GM21360 (cell line): ENCODE results near the gene ARID4A.
"Not testable (repeated sequence)": the region's sequence is repeated elsewhere in the genome, so short reads cannot be mapped to it uniquely, and the experiment has no call there.

Experiments
- ATAC-seq: cut with Tn5 transposase; IDR thresholded peaks from one replicate; pipeline ENCODE4 v1.9.1; 2021; ENCODE audit warnings: mild to moderate bottlenecking, moderate library complexity; ENCODE audit not compliant: unreplicated experiment

Gene ARID4A

DNA sequence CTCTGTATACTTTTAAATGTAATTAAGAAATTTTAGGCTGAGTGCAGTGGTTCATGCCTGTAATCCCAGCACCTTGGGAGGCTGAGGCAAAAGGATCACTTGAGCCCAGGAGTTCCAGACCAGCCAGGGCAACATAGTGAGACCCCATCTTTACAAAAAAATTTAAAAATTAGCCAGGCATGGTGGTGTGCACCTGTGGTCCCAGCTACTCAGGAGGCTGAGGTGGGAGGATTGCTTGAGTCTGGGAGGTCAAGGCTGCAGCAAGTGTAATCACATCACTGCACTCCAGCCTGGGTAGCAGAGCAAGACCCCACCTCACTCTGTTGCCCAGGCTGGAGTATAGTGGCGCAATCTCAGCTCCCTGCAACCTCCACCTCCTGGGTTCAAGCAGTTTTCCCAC lies 63.9 kb downstream of the ARID4A start:
- ATAC-seq = not testable (repeated sequence)

GRCh38 chr14:58362798-58363412 lies 64.5 kb downstream of the ARID4A start:
- no peak for ATAC-seq

DNA sequence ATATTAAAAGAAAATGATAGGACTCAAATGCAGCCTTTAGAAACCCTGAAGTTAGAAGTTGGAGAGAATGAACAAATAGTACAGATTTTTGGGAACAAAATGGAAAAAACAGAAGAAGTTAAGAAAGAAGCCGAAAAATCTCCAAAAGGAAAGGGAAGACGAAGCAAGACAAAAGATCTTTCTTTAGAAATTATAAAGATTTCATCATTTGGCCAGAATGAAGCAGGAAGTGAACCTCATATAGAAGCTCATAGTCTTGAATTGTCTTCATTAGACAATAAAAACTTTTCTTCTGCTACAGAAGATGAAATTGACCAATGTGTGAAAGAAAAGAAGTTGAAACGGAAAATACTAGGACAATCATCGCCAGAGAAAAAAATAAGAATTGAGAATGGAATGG lies 66.0 kb downstream of the ARID4A start:
- ATAC-seq = no peak

DNA sequence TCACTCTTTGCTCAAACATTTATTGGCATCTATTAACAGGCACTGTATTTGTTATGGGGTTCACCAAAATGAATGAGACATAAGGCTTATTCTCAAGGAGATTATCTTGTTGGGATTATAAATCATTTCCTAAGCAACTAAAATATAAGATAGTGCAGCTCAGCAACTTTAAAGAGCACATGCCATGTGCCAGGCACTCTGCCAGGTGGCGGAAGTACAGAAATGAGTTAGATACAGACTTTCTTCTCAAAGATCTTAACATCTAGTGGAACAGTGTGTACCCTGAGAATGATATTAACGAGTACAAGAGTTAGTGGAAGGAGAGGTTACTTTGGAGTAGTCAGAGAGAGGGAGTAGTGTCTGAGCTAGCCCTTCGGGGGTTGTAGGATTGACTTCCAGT lies 68.9 kb downstream of the ARID4A start:
- ATAC-seq = no peak

DNA sequence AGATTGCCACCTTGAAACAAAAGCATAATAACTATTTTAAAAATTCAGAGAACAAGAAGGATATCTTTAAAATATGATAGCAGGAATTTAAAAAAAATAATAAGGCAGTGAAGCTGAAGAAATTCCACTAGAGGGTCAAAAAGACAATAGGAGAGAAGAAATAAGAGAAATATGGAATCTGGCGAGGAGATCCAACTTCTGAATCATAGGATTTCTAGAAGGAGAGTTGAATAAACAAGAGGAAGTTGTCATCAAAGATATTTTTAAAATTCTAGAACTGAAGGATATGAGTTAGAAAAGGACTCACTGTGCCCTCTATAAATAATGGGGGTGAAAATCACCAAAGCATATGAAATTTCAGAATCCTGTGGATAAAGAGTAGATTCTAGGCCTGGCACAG lies 70.6 kb downstream of the ARID4A start:
- ATAC-seq = no peak

DNA sequence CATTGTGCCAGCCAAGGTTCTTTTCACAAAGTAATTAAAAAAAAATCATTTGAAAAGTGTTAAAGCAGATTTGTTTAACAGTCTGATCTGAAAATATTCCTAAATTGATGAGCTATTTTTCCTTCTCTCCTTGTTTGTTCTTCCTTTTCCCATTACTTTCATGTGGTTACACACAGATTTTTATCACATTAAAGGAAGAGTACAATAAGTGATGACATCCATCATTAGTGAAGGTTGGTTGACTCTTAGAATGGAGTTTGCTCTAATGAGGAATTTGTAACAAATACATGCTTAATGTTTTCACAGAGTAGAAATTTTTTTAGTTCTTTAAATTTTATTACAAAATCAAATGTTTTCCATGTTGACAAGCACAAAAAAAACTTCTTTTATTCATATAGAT lies 78.4 kb downstream of the ARID4A start:
- ATAC-seq = no peak

- ATAC-seq = no peak
Observed at GRCh38 chr14:58390830-58391229, 92.5 kb downstream of the ARID4A start.

- ATAC-seq = no peak
Observed at GRCh38 chr14:58395562-58395811, 97.1 kb downstream of the ARID4A start.

DNA sequence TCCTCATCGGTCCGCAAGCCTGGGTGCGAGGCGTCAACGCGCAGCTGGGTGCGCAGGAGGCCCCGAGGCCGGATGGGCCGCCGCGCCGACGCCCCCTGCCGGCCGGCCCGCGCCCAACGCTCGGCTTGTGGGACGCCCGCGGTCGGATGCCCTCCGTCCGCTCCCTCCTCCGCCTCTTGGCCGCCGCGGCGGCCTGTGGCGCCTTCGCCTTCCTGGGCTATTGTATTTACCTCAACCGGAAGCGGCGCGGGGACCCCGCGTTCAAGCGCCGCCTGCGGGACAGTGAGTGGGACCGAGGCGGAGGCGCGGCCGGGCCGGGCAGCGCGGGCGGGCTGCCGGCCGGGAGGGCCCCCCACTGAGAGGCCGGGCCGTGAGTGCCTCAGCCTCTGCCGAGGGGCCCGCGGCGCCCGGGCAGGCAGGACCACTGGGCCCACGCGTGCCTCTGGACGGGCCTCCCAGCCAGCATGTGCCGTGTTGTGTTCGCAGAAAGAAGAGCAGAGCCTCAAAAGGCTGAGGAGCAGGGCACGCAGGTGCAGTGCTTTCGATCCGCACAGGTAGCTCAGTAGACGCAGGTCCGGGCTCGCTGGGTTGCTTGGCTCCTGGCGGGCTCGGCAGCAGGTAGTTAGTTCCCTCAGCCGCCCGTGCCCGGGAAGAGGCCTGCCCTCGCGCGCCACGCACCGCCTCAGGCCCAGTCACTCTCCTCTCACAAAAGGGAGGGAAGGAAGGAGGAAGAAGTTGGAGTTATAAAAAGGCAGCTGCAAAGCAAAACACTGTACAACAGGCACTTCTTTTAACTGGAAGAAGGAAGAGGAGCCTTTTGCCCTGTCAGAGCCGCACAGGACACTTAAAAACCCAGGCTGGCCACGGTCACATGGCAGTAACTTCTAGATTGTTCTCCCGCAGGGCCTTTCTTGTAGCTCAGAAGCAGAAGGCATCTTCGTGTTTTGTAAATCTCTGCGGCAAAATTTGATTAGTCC lies 97.7 kb downstream of the ARID4A start, which contains the start of gene TOMM20L:
Gene TOMM20L (plus strand): TSS at position 119 of the 977 bp plus-strand sequence. CDS start 28 bp downstream, at position 147.
- peak; percentile 88 for ATAC-seq

DNA sequence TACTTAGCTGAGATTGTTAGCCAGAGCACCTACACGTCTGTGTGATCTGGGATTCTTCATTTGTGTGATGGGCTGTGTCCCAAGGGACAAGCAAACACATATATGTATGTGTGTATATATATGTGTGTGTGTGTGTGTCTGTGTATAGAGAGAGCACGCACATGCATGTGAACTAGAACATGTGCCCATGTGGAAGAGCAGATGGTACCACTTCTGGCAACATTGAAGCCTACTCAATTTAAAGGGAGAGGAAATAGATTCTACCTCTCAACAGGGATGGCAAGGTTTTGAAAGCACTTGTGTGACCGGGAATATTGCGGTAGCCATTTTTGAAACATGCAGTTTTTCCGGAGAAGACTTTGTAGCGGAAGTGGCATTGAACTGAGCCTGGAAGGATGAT lies 98.8 kb downstream of the ARID4A start:
- ATAC-seq = no peak

DNA sequence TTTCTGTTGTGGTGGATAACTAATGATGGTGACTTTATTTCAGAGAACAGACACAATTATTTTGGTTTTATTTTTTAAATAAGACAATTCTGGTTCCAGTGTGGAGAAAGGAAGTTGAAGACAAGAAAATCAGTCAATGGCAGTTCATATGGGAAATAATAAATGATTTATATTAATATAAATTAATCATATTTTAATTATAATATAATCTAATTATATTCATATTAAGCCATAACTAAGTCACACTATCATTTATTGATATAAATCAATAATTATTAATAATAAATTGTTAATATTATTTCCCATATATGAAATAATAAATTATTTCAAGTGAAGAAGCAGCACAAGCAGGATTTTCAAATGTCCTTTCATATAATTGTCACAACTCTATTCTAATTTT lies 100.1 kb downstream of the ARID4A start:
- ATAC-seq = no peak

DNA sequence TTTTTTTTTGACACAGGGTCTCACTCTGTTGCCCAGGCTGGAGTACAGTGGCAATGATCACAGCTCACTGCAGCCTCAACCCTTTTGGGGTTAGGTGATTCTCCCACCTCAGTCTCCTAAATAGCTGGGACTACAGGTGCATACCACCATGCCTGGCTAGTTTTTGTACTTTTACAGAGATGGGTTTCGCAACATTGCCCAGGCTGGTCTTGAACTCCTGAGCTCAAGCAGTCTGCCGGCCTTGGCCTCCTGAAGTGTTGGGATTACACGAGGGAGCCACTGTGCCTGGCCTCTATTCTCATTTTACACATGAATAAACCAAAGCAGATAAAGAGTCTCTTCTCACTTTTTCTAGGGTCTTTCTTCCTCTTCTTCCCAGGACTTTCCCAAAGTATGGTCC lies 100.5 kb downstream of the ARID4A start:
- no peak for ATAC-seq

- no peak for ATAC-seq
Observed at GRCh38 chr14:58401587-58401986, 103.2 kb downstream of the ARID4A start.

DNA sequence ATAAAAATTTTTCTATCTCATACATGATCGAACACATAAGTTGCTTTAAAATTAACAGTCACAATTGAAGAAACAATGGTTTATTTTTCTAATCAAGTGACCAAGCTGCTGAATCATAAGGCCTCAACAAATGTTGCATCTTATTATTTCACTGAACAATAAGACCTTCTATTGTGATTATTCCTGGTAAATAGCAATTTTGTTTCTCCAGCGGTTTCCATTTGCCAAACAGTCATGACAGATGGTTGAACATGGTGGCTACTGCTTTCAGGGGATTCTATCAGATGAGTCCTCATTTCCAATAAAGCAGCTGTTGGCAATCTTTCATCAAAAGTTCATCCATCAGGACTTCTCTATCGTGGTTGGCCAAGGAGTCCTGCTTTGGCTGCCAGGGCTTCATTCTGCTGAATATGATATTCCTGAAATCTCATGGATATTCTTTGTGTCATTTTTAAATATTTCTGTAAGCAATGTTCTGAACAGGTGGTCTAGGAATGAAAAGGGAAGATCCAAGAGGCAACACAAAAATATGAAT lies 110.4 kb downstream of the ARID4A start:
- ATAC-seq = no peak

GRCh38 chr14:58414845-58415244 lies 116.5 kb downstream of the ARID4A start:
- no peak for ATAC-seq

- ATAC-seq = no peak
Observed at GRCh38 chr14:58415636-58416547, 117.5 kb downstream of the ARID4A start.

- not testable (repeated sequence) for ATAC-seq
Observed at GRCh38 chr14:58416934-58417333, 118.6 kb downstream of the ARID4A start.
